Measurements from ENCODE around the gene GNAQ.

Gene GNAQ

GRCh38 chr9:77806741-77807140 is 224.9 kb downstream of the GNAQ start:
- no peak overlapping the region for H3K4me3 ChIP-seq (ENCODE audit: control insufficient read depth in 1 of 7, extremely low read depth in 1 of 7, insufficient read depth in 4 of 7, low read depth in 2 of 7, low read length in 6 of 7)
- ChIA-PET POLR2A (no interaction called here), CTCF (interaction anchor here (0.9 to 1.2 kb wide), 4 partner anchors 9 to 429 kb away, joined by 3 to 10 read pairs (median 3); no protein-coding TSS in a partner anchor)
- H3K27me3 ChIP-seq (replicated peaks in 2 of 5; ENCODE audit: control insufficient read depth in 4 of 5, insufficient read depth in 5 of 5, low read length in 4 of 5), result no peaks in the 10 kb centered on the region
- 100% methylated on average over 3 of the region's 5 CpGs for WGBS (ENCODE audit: insufficient coverage)
- DNase-seq, result no peak
- peaks cover 0 to 16% (median 0%) of the 10 kb centered on the region in 4 experiments for H3K4me1 ChIP-seq (ENCODE audit: control extremely low read depth in 1 of 4, control insufficient read depth in 4 of 4, insufficient read depth in 4 of 4, low read length in 3 of 4)
- H3K9me3 ChIP-seq (ENCODE audit: control extremely low read depth in 1 of 5, control insufficient read depth in 4 of 5, insufficient read depth in 2 of 5, low read depth in 1 of 5, low read length in 4 of 5), result no peaks in the 10 kb centered on the region
- H3K27ac ChIP-seq (ENCODE audit: insufficient read depth in 1 of 2, low read depth in 1 of 2, low read length in 2 of 2, poor library complexity in 1 of 2, severe bottlenecking in 2 of 2), result no peak overlapping the region
- peaks cover 7 to 44% (median 29%) of the 10 kb centered on the region in 4 experiments for H3K36me3 ChIP-seq (ENCODE audit: control insufficient read depth in 4 of 4, insufficient read depth in 4 of 4, low read length in 3 of 4)

DNA sequence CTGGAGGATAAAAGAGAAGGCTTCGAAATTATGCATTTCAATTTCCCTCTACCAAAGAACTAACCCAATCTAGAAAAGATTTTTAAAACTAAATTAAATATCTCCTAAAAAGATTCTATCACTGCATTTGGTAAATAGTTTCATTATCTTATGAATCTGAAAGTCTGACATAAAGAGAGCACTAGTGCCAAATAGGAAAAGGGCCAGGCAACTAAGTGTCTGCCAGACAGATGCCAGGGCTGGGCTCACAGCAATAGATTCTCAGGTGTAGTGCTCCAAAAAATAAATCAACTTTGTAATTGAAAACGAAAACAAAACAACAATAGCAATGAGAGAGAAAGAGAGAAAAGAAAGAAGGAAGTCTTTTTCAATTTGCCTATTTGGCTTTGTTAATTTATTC is 225.8 kb downstream of the GNAQ start:
- Histone ChIP-seq H3K27me3 (replicated peaks in 2 of 5; ENCODE audit: control insufficient read depth in 4 of 5, insufficient read depth in 5 of 5, low read length in 4 of 5) (no peaks in the 10 kb centered on the region), H3K4me3 (ENCODE audit: control insufficient read depth in 1 of 7, extremely low read depth in 1 of 7, insufficient read depth in 4 of 7, low read depth in 2 of 7, low read length in 6 of 7) (no peak overlapping the region), H3K27ac (ENCODE audit: insufficient read depth in 1 of 2, low read depth in 1 of 2, low read length in 2 of 2, poor library complexity in 1 of 2, severe bottlenecking in 2 of 2) (no peak overlapping the region), H3K36me3 (ENCODE audit: control insufficient read depth in 4 of 4, insufficient read depth in 4 of 4, low read length in 3 of 4) (peaks cover 5 to 47% (median 22%) of the 10 kb centered on the region in 4 experiments), H3K4me1 (ENCODE audit: control extremely low read depth in 1 of 4, control insufficient read depth in 4 of 4, insufficient read depth in 4 of 4, low read length in 3 of 4) (peaks cover 0 to 16% (median 2%) of the 10 kb centered on the region in 4 experiments), H3K9me3 (ENCODE audit: control extremely low read depth in 1 of 5, control insufficient read depth in 4 of 5, insufficient read depth in 2 of 5, low read depth in 1 of 5, low read length in 4 of 5) (no peaks in the 10 kb centered on the region)
- DNase-seq, result no peak
- no CpG with 5 or more reads among the region's 2 CpGs for WGBS (ENCODE audit: insufficient coverage)
- POLR2A ChIA-PET, result no interaction called here
- CTCF ChIA-PET, result interaction anchor here (0.9 to 3.3 kb wide), 3 partner anchors 8 to 430 kb away, joined by 3 to 16 read pairs (median 3); no protein-coding TSS in a partner anchor

- Histone ChIP-seq H3K4me3 (ENCODE audit: control insufficient read depth in 1 of 7, extremely low read depth in 1 of 7, insufficient read depth in 4 of 7, low read depth in 2 of 7, low read length in 6 of 7) (no peak overlapping the region), H3K4me1 (ENCODE audit: control extremely low read depth in 1 of 4, control insufficient read depth in 4 of 4, insufficient read depth in 4 of 4, low read length in 3 of 4) (peaks cover 0 to 14% (median 2%) of the 10 kb centered on the region in 4 experiments), H3K27ac (ENCODE audit: insufficient read depth in 1 of 2, low read depth in 1 of 2, low read length in 2 of 2, poor library complexity in 1 of 2, severe bottlenecking in 2 of 2) (no peak overlapping the region), H3K27me3 (replicated peaks in 2 of 5; ENCODE audit: control insufficient read depth in 4 of 5, insufficient read depth in 5 of 5, low read length in 4 of 5) (no peaks in the 10 kb centered on the region), H3K9me3 (ENCODE audit: control extremely low read depth in 1 of 5, control insufficient read depth in 4 of 5, insufficient read depth in 2 of 5, low read depth in 1 of 5, low read length in 4 of 5) (no peaks in the 10 kb centered on the region), H3K36me3 (ENCODE audit: control insufficient read depth in 4 of 4, insufficient read depth in 4 of 4, low read length in 3 of 4) (peaks cover 0 to 32% (median 15%) of the 10 kb centered on the region in 4 experiments)
- no CpG with 5 or more reads among the region's 1 CpG for WGBS (ENCODE audit: insufficient coverage)
- ChIA-PET CTCF (interaction anchor here (3.3 kb wide), 1 partner anchor 12 kb away, joined by 16 read pairs; no protein-coding TSS in a partner anchor), POLR2A (no interaction called here)
- DNase-seq, result no peak
Measured at GRCh38 chr9:77803423-77803822, 228.2 kb downstream of the GNAQ start.

DNA sequence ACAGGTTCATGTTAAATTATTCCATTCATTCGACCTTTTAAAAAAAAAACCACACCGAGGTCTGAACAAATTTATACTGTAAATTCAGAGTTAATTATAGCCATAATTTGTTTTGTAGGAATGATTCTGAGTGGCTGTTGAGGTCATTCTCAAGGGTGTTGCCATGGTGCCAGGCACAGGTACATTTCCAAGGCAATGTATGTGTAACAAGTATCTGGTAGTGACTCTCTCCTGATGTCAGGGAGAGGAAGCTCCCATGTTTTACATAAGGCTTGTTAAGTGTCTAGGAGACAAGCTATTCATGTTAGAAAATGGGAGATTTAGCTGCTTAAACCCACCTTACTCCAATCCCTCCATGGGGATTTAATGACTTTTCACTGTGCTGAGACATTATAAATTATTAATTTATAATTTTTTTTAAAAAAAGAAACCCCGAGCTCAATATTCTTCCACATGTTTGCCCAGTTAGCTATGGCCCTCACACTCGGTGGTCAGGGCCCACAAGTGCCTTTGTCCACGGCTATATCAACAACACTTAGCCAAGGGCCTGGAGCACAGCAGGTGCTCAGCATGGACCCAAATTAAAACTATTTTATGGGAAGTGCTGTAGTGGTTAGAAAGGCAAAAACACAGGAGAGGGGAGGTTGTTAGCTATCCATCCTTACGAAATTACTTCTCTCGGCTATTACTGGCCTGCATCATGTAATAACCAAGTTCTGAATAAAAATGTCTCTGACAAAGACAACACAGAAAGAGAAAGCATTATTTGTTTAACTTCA is 228.9 kb downstream of the GNAQ start:
- no peak for DNase-seq
- Histone ChIP-seq H3K4me3 (ENCODE audit: control insufficient read depth in 1 of 7, extremely low read depth in 1 of 7, insufficient read depth in 4 of 7, low read depth in 2 of 7, low read length in 6 of 7) (no peak overlapping the region), H3K4me1 (ENCODE audit: control extremely low read depth in 1 of 4, control insufficient read depth in 4 of 4, insufficient read depth in 4 of 4, low read length in 3 of 4) (peaks cover 0 to 7% (median 2%) of the 10 kb centered on the region in 4 experiments), H3K27me3 (replicated peaks in 2 of 5; ENCODE audit: control insufficient read depth in 4 of 5, insufficient read depth in 5 of 5, low read length in 4 of 5) (no peaks in the 10 kb centered on the region), H3K36me3 (ENCODE audit: control insufficient read depth in 4 of 4, insufficient read depth in 4 of 4, low read length in 3 of 4) (peaks cover 0 to 28% (median 15%) of the 10 kb centered on the region in 4 experiments), H3K9me3 (ENCODE audit: control extremely low read depth in 1 of 5, control insufficient read depth in 4 of 5, insufficient read depth in 2 of 5, low read depth in 1 of 5, low read length in 4 of 5) (no peaks in the 10 kb centered on the region), H3K27ac (ENCODE audit: insufficient read depth in 1 of 2, low read depth in 1 of 2, low read length in 2 of 2, poor library complexity in 1 of 2, severe bottlenecking in 2 of 2) (no peak overlapping the region)
- ChIA-PET CTCF (interaction anchor here (1.0 to 3.3 kb wide), 3 partner anchors 11 to 12 kb away, joined by 3 to 16 read pairs (median 8); no protein-coding TSS in a partner anchor), POLR2A (no interaction called here)
- whole genome bisulfite sequencing (ENCODE audit: insufficient coverage), result 100% methylated on average over 2 of the region's 7 CpGs

DNA sequence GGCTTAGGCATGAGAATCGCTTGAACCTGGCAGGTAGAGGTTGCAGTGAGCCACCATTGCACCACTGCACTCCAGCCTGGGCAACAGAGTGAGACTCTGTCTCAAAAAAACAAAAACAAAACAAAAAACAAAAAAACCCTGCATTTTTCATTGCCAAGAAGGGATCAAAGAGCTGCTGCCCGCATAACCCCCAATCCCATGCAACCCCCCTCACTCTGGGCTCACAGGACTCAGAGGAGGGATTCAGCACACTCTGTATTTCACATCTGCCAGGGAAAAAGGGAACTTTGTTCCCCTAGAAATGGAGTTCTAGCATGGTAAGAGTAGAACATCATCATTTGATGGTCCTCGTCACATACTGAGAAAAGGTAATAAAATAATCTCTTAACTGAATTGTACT is 229.5 kb downstream of the GNAQ start:
- Histone ChIP-seq H3K27ac (ENCODE audit: insufficient read depth in 1 of 2, low read depth in 1 of 2, low read length in 2 of 2, poor library complexity in 1 of 2, severe bottlenecking in 2 of 2) (no peak overlapping the region), H3K4me1 (ENCODE audit: control extremely low read depth in 1 of 4, control insufficient read depth in 4 of 4, insufficient read depth in 4 of 4, low read length in 3 of 4) (peaks cover 0 to 7% (median 2%) of the 10 kb centered on the region in 4 experiments), H3K36me3 (ENCODE audit: control insufficient read depth in 4 of 4, insufficient read depth in 4 of 4, low read length in 3 of 4) (peaks cover 0 to 30% (median 16%) of the 10 kb centered on the region in 4 experiments), H3K9me3 (ENCODE audit: control extremely low read depth in 1 of 5, control insufficient read depth in 4 of 5, insufficient read depth in 2 of 5, low read depth in 1 of 5, low read length in 4 of 5) (no peaks in the 10 kb centered on the region), H3K4me3 (ENCODE audit: control insufficient read depth in 1 of 7, extremely low read depth in 1 of 7, insufficient read depth in 4 of 7, low read depth in 2 of 7, low read length in 6 of 7) (no peak overlapping the region), H3K27me3 (replicated peaks in 2 of 5; ENCODE audit: control insufficient read depth in 4 of 5, insufficient read depth in 5 of 5, low read length in 4 of 5) (no peaks in the 10 kb centered on the region)
- DNase-seq, result no peak
- WGBS (ENCODE audit: insufficient coverage), result 100% methylated on average over 1 of the region's 3 CpGs
- CTCF ChIA-PET, result interaction anchor here (1.0 to 2.2 kb wide), 2 partner anchors 10 to 11 kb away, joined by 3 to 8 read pairs; no protein-coding TSS in a partner anchor
- POLR2A ChIA-PET, result no interaction called here

DNA sequence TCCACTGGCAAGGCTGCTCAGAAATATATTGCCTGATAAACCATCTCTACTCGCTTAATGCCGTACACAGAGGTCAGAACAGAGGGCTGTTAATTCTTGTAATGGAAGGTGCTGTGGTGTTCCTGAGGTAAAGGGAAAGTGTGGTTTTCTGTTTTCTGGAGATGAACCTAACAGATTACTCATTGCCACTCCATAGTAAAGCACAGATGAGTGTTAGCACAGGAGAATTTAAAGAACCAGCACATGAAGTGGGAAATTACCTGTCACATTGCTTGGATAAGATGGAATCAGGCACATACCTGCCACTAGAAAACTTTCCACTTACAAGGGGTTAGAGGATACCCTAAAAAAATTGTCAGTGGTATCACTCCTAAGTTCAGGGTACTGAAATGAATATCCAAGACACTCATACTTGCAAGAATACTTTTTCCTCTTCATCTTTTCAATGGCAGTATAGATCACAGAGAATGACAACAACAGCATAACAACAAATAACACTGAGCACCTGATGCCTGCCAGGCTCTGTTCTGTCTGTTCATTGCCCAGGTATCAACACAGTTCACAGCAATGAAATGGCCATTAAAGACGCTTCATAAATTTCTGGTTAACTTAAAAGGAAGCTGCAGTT is 230.6 kb downstream of the GNAQ start:
- Histone ChIP-seq H3K36me3 (ENCODE audit: control insufficient read depth in 4 of 4, insufficient read depth in 4 of 4, low read length in 3 of 4) (peaks cover 1 to 30% (median 13%) of the 10 kb centered on the region in 4 experiments), H3K9me3 (ENCODE audit: control extremely low read depth in 1 of 5, control insufficient read depth in 4 of 5, insufficient read depth in 2 of 5, low read depth in 1 of 5, low read length in 4 of 5) (no peaks in the 10 kb centered on the region), H3K4me1 (ENCODE audit: control extremely low read depth in 1 of 4, control insufficient read depth in 4 of 4, insufficient read depth in 4 of 4, low read length in 3 of 4) (peaks cover 0 to 7% (median 2%) of the 10 kb centered on the region in 4 experiments), H3K27me3 (replicated peaks in 2 of 5; ENCODE audit: control insufficient read depth in 4 of 5, insufficient read depth in 5 of 5, low read length in 4 of 5) (no peaks in the 10 kb centered on the region), H3K27ac (ENCODE audit: insufficient read depth in 1 of 2, low read depth in 1 of 2, low read length in 2 of 2, poor library complexity in 1 of 2, severe bottlenecking in 2 of 2) (no peak overlapping the region), H3K4me3 (ENCODE audit: control insufficient read depth in 1 of 7, extremely low read depth in 1 of 7, insufficient read depth in 4 of 7, low read depth in 2 of 7, low read length in 6 of 7) (no peak overlapping the region)
- no peak for DNase-seq
- POLR2A ChIA-PET, result no interaction called here
- WGBS (ENCODE audit: insufficient coverage), result 100% methylated on average over 1 of the region's 3 CpGs
- CTCF ChIA-PET, result interaction anchor here (2.2 kb wide), 1 partner anchor 9 kb away, joined by 8 read pairs; no protein-coding TSS in a partner anchor

All from common myeloid progenitor, CD34-positive (primary cell).